CD4-positive, alpha-beta T cell (primary cell): ENCODE data around the gene TMEM184A. TPM values are rescaled to one million over a fixed set of nuclear protein-coding genes. Genes with fewer than 3 reads are reported as not detected.

Experiments
- ATAC-seq: fragments of 200-7000 bp; cut with Tn5 transposase; one replicate; pipeline ENCODE4 v1.10.0; 2022; ENCODE audit warnings: mild to moderate bottlenecking; ENCODE audit not compliant: poor library complexity
- CTCF ChIA-PET: fragments of 350-600 bp; sonication (Branson Sonifier 250); formaldehyde crosslinking; loops from one replicate; lab custom pipeline; 2021; ENCODE audit warnings: antibody characterized with exemption, inconsistent platforms; lab: Charles Lee
- POLR2A ChIA-PET: fragments of 350-600 bp; sonication (Branson Sonifier 250); formaldehyde crosslinking; loops from one replicate; lab custom pipeline; 2021; ENCODE audit warnings: antibody characterized with exemption, inconsistent platforms; lab: Charles Lee
- DNase-seq, 14 experiments: peaks; one replicate each; pipeline ENCODE4 v3.0.0-alpha.2; 2013 to 2020; ENCODE audit warnings: mixed read lengths in 2 of 14
- H3K27ac ChIP-seq, 2 donors: one replicate each; pipeline versions ENCODE4 v1.5.1 to v1.7.0; 2013; ENCODE audit warnings: low read length in 2 of 2, low read depth in 1 of 2, mild to moderate bottlenecking in 1 of 2
- H3K27me3 ChIP-seq, 2 experiments: 1 replicate in 1 of 2; 2 replicates in 1 of 2; pipeline versions ENCODE4 v1.6.1 to v1.7.0; 2013; ENCODE audit warnings: low read length in 2 of 2, control low read depth in 1 of 2, mild to moderate bottlenecking in 1 of 2, moderate library complexity in 1 of 2; ENCODE audit not compliant: insufficient read depth in 2 of 2, control insufficient read depth in 1 of 2
- H3K36me3 ChIP-seq: one replicate; pipeline ENCODE4 v1.6.1; 2013; ENCODE audit warnings: low read length, control low read depth; ENCODE audit not compliant: insufficient read depth
- H3K4me1 ChIP-seq: one replicate; pipeline ENCODE4 v1.6.1; 2013; ENCODE audit warnings: low read length, control low read depth; ENCODE audit not compliant: insufficient read depth
- H3K4me3 ChIP-seq: one replicate; pipeline ENCODE4 v1.5.1; 2013; ENCODE audit warnings: mild to moderate bottlenecking, low read length, moderate library complexity
- H3K9me3 ChIP-seq, 2 experiments: 1 replicate in 1 of 2; 2 replicates in 1 of 2; pipeline versions ENCODE4 v1.6.1 to v1.7.0; 2013; ENCODE audit warnings: low read length in 2 of 2, mild to moderate bottlenecking in 2 of 2, control low read depth in 1 of 2, moderate library complexity in 1 of 2; ENCODE audit not compliant: control insufficient read depth in 1 of 2, insufficient read depth in 1 of 2
- H3K27ac Mint-ChIP-seq: one replicate; pipeline ENCODE4 v1.8.0; 2020; ENCODE audit warnings: mixed read lengths
- H3K27me3 Mint-ChIP-seq: one replicate; pipeline ENCODE4 v1.8.0; 2021; ENCODE audit warnings: mixed read lengths
- H3K36me3 Mint-ChIP-seq: one replicate; pipeline ENCODE4 v1.8.0; 2021; ENCODE audit warnings: low read depth, mixed read lengths
- H3K4me1 Mint-ChIP-seq: one replicate; pipeline ENCODE4 v1.8.0; 2021; ENCODE audit warnings: low read depth, mixed read lengths
- H3K4me3 Mint-ChIP-seq: one replicate; pipeline ENCODE4 v1.8.0; 2020; ENCODE audit warnings: mild to moderate bottlenecking, mixed read lengths
- H3K9me3 Mint-ChIP-seq: one replicate; pipeline ENCODE4 v1.8.0; 2020; ENCODE audit warnings: mixed read lengths
- CTCF ChIP-seq: fragments of 200-600 bp; IDR thresholded peaks from one replicate; pipeline ENCODE4 v1.8.0; 2022; ENCODE audit warnings: antibody characterized with exemption, mild to moderate bottlenecking
- intact Hi-C, 2 experiments: fragments of 100-400 bp; cut with DNase I in 1 of 2; cut with micrococcal nuclease in 1 of 2; formaldehyde crosslinking; loops; one replicate each; pipeline versions ENCODE4 v1.15.1 to v1.9.0; 2023 to 2025; cut with DNase I, micrococcal nuclease
- total RNA-seq, 174 experiments: library from RNA in 2 of 174; stranded (reverse) in 2 of 174; gene quantifications; one replicate each; pipeline ENCODE4 v1.2.3 and lab custom pipeline; 2021 to 2026

Gene TMEM184A
- total RNA-seq, 2 experiments from 2014 or later, result 0.06 TPM; not detected in 1

DNA sequence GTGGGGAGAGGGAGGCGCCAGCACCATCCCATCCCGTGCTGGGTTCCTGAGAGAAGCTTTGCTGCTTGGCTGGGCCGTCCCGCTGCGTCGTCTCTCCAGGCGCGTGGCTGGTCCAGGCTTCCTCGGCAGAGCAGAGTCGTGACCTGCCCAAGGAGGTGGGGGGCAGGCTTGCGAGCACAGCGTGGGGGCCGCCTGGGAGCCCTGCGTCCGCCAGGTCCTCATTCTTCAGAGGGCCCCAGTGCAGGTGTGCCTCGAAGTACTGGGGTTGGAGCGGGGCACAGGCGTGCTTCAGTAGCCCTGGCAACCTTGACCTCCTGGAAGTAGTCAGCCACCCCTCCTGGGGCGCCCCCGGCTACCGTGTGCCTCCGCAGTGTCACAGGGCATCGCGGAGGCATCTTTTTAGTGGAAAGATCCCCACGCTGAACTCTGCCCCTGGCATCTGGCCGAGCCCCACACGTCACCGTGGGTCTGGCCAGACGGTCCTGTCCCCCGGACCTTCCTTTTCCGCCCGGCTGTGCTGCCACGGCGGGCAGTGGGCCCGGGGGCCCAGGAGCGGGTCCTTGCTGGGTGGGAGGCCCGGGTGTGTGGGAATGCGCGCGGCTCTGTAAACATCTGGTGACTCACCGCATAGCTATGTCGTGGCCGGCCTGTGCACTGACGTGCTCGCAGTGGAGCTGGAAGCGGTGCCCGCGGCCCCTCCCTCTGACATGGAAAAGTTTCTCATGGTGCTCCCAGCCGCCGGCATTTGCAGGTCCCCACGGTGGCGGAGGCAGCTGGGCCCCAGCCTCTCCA, 19.1 kb downstream of the TMEM184A start:
- H3K4me3 Mint-ChIP-seq, result no peak overlapping the region
- no peak for TF ChIP-seq CTCF
- peaks cover 25% of the 10 kb centered on the region for H3K4me1 Mint-ChIP-seq
- Histone ChIP-seq H3K27me3 (no peaks in the 10 kb centered on the region), H3K9me3 (no peaks in the 10 kb centered on the region), H3K4me1 (peaks cover 33% of the 10 kb centered on the region), H3K27ac (no peak overlapping the region), H3K36me3 (peaks cover 60% of the 10 kb centered on the region), H3K4me3 (no peak overlapping the region)
- POLR2A ChIA-PET, result no interaction called here
- peaks cover 43% of the 10 kb centered on the region for H3K36me3 Mint-ChIP-seq
- H3K27me3 Mint-ChIP-seq, result no peaks in the 10 kb centered on the region
- peak in 1 of 14 experiments; percentile 6 for DNase-seq
- H3K9me3 Mint-ChIP-seq, result no peaks in the 10 kb centered on the region
- H3K27ac Mint-ChIP-seq, result peak overlapping the region; percentile 55
- intact Hi-C loops, result no loop called here
- ATAC-seq, result no peak
- CTCF ChIA-PET, result interaction anchor here (1.7 kb wide), 1 partner anchor 19 kb away, joined by 8 read pairs; the partner anchor contains the start of gene TMEM184A

- no peak for TF ChIP-seq CTCF
- no peak for ATAC-seq
- CTCF ChIA-PET, result interaction anchor here (1.7 kb wide), 1 partner anchor 20 kb away, joined by 8 read pairs; the partner anchor contains the start of gene TMEM184A
- POLR2A ChIA-PET, result no interaction called here
- peak overlapping the region; percentile 55 for H3K27ac Mint-ChIP-seq
- DNase-seq, result no peak
- H3K4me3 ChIP-seq, result no peak overlapping the region
- peaks cover 38% of the 10 kb centered on the region for H3K4me1 ChIP-seq
- no peak overlapping the region for H3K4me3 Mint-ChIP-seq
- H3K36me3 Mint-ChIP-seq, result peaks cover 45% of the 10 kb centered on the region
- intact Hi-C loops, result no loop called here
- H3K27me3 Mint-ChIP-seq, result peaks cover 3% of the 10 kb centered on the region
- no peaks in the 10 kb centered on the region for H3K27me3 ChIP-seq
- H3K4me1 Mint-ChIP-seq, result peaks cover 30% of the 10 kb centered on the region
- no peak overlapping the region for H3K27ac ChIP-seq
- H3K9me3 ChIP-seq, result no peaks in the 10 kb centered on the region
- H3K9me3 Mint-ChIP-seq, result no peaks in the 10 kb centered on the region
- H3K36me3 ChIP-seq, result peaks cover 55% of the 10 kb centered on the region
These were observed 19.6 kb downstream of the TMEM184A start for GRCh38 chr7:1536455-1536742.

GRCh38 chr7:1535701-1536454, 20.1 kb downstream of the TMEM184A start:
- peak overlapping the region; percentile 55 for H3K27ac Mint-ChIP-seq

More at GRCh38 chr7:1535701-1536454, 20.1 kb downstream of the TMEM184A start:
- ChIA-PET POLR2A (interaction anchor here (0.7 kb wide), 1 partner anchor 8 kb away, joined by 3 read pairs; no protein-coding TSS in a partner anchor), CTCF (interaction anchor here (1.4 to 1.7 kb wide), 2 partner anchors 20 to 62 kb away, joined by 3 to 8 read pairs; partner anchors contain the start of gene TMEM184A)
- Histone ChIP-seq H3K9me3 (no peaks in the 10 kb centered on the region), H3K4me1 (peaks cover 40% of the 10 kb centered on the region), H3K27me3 (no peaks in the 10 kb centered on the region), H3K4me3 (no peak overlapping the region), H3K36me3 (peaks cover 50% of the 10 kb centered on the region), H3K27ac (peak overlapping the region in 1 of 2 donors; percentile 4)
- Mint-ChIP-seq H3K9me3 (no peaks in the 10 kb centered on the region), H3K27me3 (peaks cover 4% of the 10 kb centered on the region), H3K36me3 (peaks cover 42% of the 10 kb centered on the region), H3K4me3 (no peak overlapping the region), H3K4me1 (peaks cover 32% of the 10 kb centered on the region)
- intact Hi-C loops, result no loop called here
- ATAC-seq, result no peak
- DNase-seq, result peak in 1 of 14 experiments; percentile 4
- no peak for TF ChIP-seq CTCF
